Keratinocyte (primary cell): ENCODE results near the gene BCOR. TPM values are rescaled to one million over a fixed set of nuclear protein-coding genes. Genes with fewer than 3 reads are reported as not detected.

ENCODE experiments used
- DNase-seq: peaks from one replicate; pipeline ENCODE4 v3.0.0-alpha.2; 2011; ENCODE audit warnings: low read depth, missing footprints, low spot score
- FAIRE-seq: peaks from 2 replicates; lab custom pipeline; 2011; peaks lifted over from hg19 to GRCh38; lab: Jason Lieb, UNC
- H2AFZ ChIP-seq: 2 replicates; pipeline ENCODE4 v1.6.0; 2012; ENCODE audit warnings: low read length, control low read depth, inconsistent platforms; ENCODE audit not compliant: control insufficient read depth
- H3K27ac ChIP-seq: 2 replicates; pipeline ENCODE4 v1.5.1; 2011; ENCODE audit warnings: low read length; ENCODE audit not compliant: control insufficient read depth, insufficient read depth
- H3K27me3 ChIP-seq: 3 replicates; pipeline ENCODE4 v1.6.0; 2011; ENCODE audit warnings: low read length; ENCODE audit not compliant: control insufficient read depth, insufficient read depth; ENCODE audit errors: extremely low read depth
- H3K36me3 ChIP-seq, 2 experiments: 2 replicates in 1 of 2; 3 replicates in 1 of 2; pipeline ENCODE4 v1.5.1; 2011; ENCODE audit warnings: low read length in 2 of 2, mild to moderate bottlenecking in 1 of 2; ENCODE audit not compliant: control insufficient read depth in 2 of 2, insufficient read depth in 2 of 2; ENCODE audit errors: extremely low read depth in 1 of 2
- H3K4me1 ChIP-seq: 3 replicates; pipeline ENCODE4 v1.5.1; 2011; ENCODE audit warnings: low read length; ENCODE audit not compliant: control insufficient read depth, insufficient read depth; ENCODE audit errors: extremely low read depth
- H3K4me2 ChIP-seq: 3 replicates; pipeline ENCODE4 v1.6.0; 2011; ENCODE audit warnings: low read depth, low read length; ENCODE audit not compliant: control insufficient read depth, insufficient read depth; ENCODE audit errors: extremely low read depth
- H3K4me3 ChIP-seq, 3 experiments: fragments of 200-600 bp in 1 of 3; sonication (generic) in 1 of 3; 2 replicates in 2 of 3; 3 replicates in 1 of 3; pipeline ENCODE4 v1.5.1; 2011 to 2016; ENCODE audit warnings: low read length in 3 of 3, mild to moderate bottlenecking in 3 of 3, control low read depth in 2 of 3, inconsistent platforms in 1 of 3, low read depth in 1 of 3, mixed read lengths in 1 of 3, mixed run types in 1 of 3, moderate library complexity in 1 of 3; ENCODE audit not compliant: control insufficient read depth in 2 of 3, insufficient read depth in 2 of 3; ENCODE audit errors: extremely low read depth in 1 of 3
- H3K79me2 ChIP-seq: 2 replicates; pipeline ENCODE4 v1.6.0; 2012; ENCODE audit warnings: low read length; ENCODE audit not compliant: control insufficient read depth, insufficient read depth
- H3K9ac ChIP-seq: 3 replicates; pipeline ENCODE4 v1.6.0; 2011; ENCODE audit warnings: low read length; ENCODE audit not compliant: control insufficient read depth, insufficient read depth; ENCODE audit errors: extremely low read depth
- H3K9me1 ChIP-seq: 3 replicates; pipeline ENCODE4 v1.6.0; 2011; ENCODE audit warnings: low read length; ENCODE audit not compliant: control insufficient read depth, insufficient read depth; ENCODE audit errors: extremely low read depth
- H3K9me3 ChIP-seq: 2 replicates; pipeline ENCODE4 v1.5.1; 2012; ENCODE audit warnings: low read depth, low read length; ENCODE audit not compliant: control insufficient read depth
- H4K20me1 ChIP-seq: 3 replicates; pipeline ENCODE4 v1.6.0; 2011; ENCODE audit warnings: low read length; ENCODE audit not compliant: control insufficient read depth, insufficient read depth; ENCODE audit errors: extremely low read depth
- EZH2 ChIP-seq: IDR thresholded peaks from one replicate; pipeline ENCODE4 v1.6.1; 2012; ENCODE audit warnings: inconsistent platforms, mild to moderate bottlenecking, low read length, moderate library complexity
- dilution Hi-C: fragments of 300-500 bp; cut with MboI; formaldehyde crosslinking; loops from one replicate; pipeline ENCODE4 v1.7.0; 2020; ENCODE audit warnings: low sequenced_read_pairs; ENCODE audit not compliant: extremely low pct_ligation_motif_present
- polyA plus RNA-seq, 5 experiments: library from polyadenylated mRNA; depleted of rRNA in 3 of 5; stranded (reverse) in 3 of 5; stranded (forward) in 1 of 5; unstranded in 1 of 5; fragments of >200 nt; gene quantifications; 1 replicate in 1 of 5; 2 replicates in 3 of 5; 3 replicates in 1 of 5; pipeline versions ENCODE4 v1.2.1 to v1.2.3, GENCODE V29; 2011 to 2012; ENCODE audit warnings: missing spikeins in 2 of 5, low read depth in 1 of 5, low replicate concordance in 1 of 5
- TF ChIP-seq, protein P1 (sequence below), 3 experiments: IDR thresholded peaks in 1 of 3; conservative IDR thresholded peaks in 1 of 3; optimal IDR thresholded peaks in 1 of 3; 2 replicates in 2 of 3; 3 replicates in 1 of 3; pipeline versions ENCODE3 to v1.5.1; 2011; ENCODE audit warnings: low read length in 3 of 3, mild to moderate bottlenecking in 3 of 3, moderate library complexity in 2 of 3, control low read depth in 1 of 3, inconsistent platforms in 1 of 3; ENCODE audit not compliant: insufficient read depth in 2 of 3; ENCODE audit errors: extremely low read depth in 1 of 3

Gene BCOR
- polyA plus RNA-seq, 1 donor (not counting 4 experiments of a cell fraction or from before 2014, with no cell fraction given) = 5.0 TPM

DNA sequence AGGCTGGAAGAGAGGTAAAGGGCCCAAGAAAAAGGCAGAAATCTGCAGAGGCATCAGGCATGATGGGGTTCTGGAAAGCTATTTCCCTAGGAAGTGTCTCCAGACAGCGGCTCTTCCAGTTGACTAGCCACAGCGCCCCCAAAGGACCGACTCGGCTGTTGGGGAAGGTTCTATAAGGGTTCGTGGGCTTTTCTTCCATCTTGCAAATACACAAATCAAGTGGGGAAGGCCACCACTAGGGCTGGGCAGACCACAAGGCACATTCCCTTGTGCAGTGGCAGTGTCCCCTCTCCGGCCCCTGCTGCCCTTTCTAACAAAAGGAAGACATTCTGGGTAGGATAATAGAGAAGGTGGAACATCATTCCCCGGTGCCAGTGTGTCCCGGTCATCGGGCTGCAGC is 18.2 kb downstream of the BCOR start:
- FAIRE-seq = no peak
- no peak for TF ChIP-seq EZH2
- TF ChIP-seq, protein P1, sequence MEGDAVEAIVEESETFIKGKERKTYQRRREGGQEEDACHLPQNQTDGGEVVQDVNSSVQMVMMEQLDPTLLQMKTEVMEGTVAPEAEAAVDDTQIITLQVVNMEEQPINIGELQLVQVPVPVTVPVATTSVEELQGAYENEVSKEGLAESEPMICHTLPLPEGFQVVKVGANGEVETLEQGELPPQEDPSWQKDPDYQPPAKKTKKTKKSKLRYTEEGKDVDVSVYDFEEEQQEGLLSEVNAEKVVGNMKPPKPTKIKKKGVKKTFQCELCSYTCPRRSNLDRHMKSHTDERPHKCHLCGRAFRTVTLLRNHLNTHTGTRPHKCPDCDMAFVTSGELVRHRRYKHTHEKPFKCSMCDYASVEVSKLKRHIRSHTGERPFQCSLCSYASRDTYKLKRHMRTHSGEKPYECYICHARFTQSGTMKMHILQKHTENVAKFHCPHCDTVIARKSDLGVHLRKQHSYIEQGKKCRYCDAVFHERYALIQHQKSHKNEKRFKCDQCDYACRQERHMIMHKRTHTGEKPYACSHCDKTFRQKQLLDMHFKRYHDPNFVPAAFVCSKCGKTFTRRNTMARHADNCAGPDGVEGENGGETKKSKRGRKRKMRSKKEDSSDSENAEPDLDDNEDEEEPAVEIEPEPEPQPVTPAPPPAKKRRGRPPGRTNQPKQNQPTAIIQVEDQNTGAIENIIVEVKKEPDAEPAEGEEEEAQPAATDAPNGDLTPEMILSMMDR (optimal IDR thresholded peaks at IDR 0.05 in 1 of 3, IDR thresholded peaks at IDR 0.05 in 1 of 3, conservative IDR thresholded peaks at IDR 0.05 in 1 of 3; ENCODE audit: extremely low read depth in 1 of 3, insufficient read depth in 2 of 3, low read length in 3 of 3) = no peak

DNA sequence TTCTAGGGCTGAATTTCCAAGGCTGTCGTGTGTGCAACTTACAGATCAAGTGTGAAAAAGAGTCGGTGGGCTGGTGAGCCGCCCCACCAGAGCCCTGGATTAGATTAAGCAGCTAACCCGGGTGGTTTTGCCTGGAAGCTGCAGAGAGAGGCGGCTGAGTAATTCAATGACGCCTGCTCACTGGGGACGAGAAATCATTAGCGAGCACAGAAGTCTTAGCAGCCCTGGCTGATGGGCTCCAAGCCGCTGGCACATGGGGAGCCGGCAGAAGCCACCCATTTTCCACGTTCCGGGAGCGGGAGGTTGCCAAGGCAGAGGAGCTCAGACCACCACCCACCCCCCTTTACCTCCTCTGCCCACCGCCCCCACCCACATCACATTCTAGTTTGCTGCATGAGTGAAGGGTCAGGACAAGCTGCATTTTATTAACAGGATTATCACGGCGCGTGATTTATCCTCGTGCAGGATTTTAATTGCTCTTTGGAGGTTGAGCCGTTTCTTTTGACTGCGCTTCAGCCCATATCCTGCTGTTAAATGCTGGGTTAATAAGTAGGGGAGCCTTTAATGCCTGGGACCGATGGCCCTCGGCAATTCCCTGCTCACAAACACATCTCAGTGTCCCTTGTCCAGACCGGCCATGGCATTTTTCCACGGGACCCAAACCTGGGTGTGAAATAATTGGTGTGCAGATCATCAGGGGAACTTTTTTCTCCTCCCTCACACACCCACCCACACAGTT is 19.1 kb downstream of the BCOR start:
- Histone ChIP-seq H3K4me3 (no peak overlapping the region), H3K36me3 (peaks cover 0 to 1% of the 10 kb centered on the region in 2 experiments), H3K4me2 (no peak overlapping the region), H3K9me1 (no peaks in the 10 kb centered on the region), H3K27ac (no peak overlapping the region), H2AFZ (no peak overlapping the region), H3K4me1 (peaks cover 20% of the 10 kb centered on the region), H3K79me2 (peaks cover under 1% of the 10 kb centered on the region), H3K27me3 (no peaks in the 10 kb centered on the region), H3K9me3 (no peaks in the 10 kb centered on the region), H4K20me1 (no peaks in the 10 kb centered on the region), H3K9ac (no peak overlapping the region)
- TF ChIP-seq EZH2 = no peak
- TF ChIP-seq, protein P1 (optimal IDR thresholded peaks at IDR 0.05 in 1 of 3, IDR thresholded peaks at IDR 0.05 in 1 of 3, conservative IDR thresholded peaks at IDR 0.05 in 1 of 3; ENCODE audit: extremely low read depth in 1 of 3, insufficient read depth in 2 of 3, low read length in 3 of 3) = no peak
- FAIRE-seq (no peak), DNase-seq (no peak)
- dilution Hi-C loops = no loop called here

More for the DNA sequence above, 18.2 kb downstream of the BCOR start:
- peaks cover 0 to 1% of the 10 kb centered on the region in 2 experiments for H3K36me3 ChIP-seq
- H3K9me1 ChIP-seq = no peaks in the 10 kb centered on the region
- H3K27me3 ChIP-seq = no peaks in the 10 kb centered on the region
- peaks cover 26% of the 10 kb centered on the region for H3K4me1 ChIP-seq
- DNase-seq = no peak
- no peaks in the 10 kb centered on the region for H3K9me3 ChIP-seq
- H4K20me1 ChIP-seq = no peaks in the 10 kb centered on the region
- no peak overlapping the region for H3K4me3 ChIP-seq
- no peak overlapping the region for H3K9ac ChIP-seq
- dilution Hi-C loops = no loop called here
- H3K4me2 ChIP-seq = no peak overlapping the region
- H2AFZ ChIP-seq = no peak overlapping the region
- no peak overlapping the region for H3K27ac ChIP-seq
- H3K79me2 ChIP-seq = peaks cover 4% of the 10 kb centered on the region
